ENCODE results near the gene GLYR1. TPM values are rescaled to one million over a fixed set of nuclear protein-coding genes. Genes with fewer than 3 reads are reported as not detected.

GLYR1 gene
- total and polyA plus RNA-seq, 2 donors (not counting 3 experiments of a cell fraction or from before 2014, with no cell fraction given) = 47.9 to 107 TPM

DNA sequence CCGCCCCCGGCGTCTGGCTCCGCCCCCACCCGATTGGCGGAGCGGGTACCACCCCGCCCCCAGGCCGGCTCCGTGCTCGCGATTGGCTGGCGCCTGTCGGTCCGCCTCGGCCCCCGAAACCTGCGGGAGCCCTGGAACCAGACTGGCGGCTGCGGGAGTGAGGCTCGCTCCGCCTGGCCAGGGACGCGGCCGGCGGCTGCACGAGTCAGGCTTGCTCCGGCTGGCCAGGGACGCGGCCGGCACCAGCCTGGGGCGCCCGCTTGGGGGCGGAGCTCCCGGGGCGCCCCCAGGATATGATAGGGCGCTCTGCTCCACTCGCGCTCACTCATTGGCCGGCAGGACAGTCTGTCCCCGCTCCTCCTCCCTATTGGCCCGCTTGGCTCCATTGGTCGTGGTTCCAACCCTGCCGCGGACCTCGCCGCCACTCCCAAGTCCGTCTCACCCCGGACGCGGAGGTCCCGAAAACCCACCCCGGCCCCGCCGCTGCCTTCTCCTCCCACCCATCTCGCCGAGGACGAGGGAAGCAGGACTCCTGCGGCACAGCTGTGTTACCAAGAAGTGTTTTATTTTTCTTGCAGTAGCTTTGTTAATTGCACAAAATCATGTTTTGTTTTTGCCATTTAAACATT is 44.3 kb downstream of the GLYR1 start:
- ChIA-PET POLR2A (interaction anchor here (1.1 to 1.2 kb wide), 2 partner anchors 17 to 34 kb away, joined by 3 read pairs; no protein-coding TSS in a partner anchor), CTCF (interaction anchor here (1.0 to 1.5 kb wide), 4 partner anchors 16 to 155 kb away, joined by 3 to 4 read pairs (median 3); partner anchors contain the start of gene SEC14L5)
- TF ChIP-seq GATA2 (IDR thresholded peaks at IDR 0.05; ENCODE audit: insufficient read depth, insufficient read length, low read depth, low read length) (no peak), JUN (IDR thresholded peaks at IDR 0.05; ENCODE audit: borderline replicate concordance, insufficient read depth, insufficient read length, low read depth) (no peak), EZH2 (IDR thresholded peaks at IDR 0.05; ENCODE audit: borderline replicate concordance, low read depth, low read length, severe bottlenecking) (no peak), POLR2AphosphoS5 (IDR thresholded peaks at IDR 0.05; ENCODE audit: insufficient read depth, low read depth, low read length) (peak; percentile 82), MYC (IDR thresholded peaks at IDR 0.05; ENCODE audit: low read depth, low read length) (no peak), POLR2A (IDR thresholded peaks at IDR 0.05; ENCODE audit: low read depth, low read length) (peak; percentile 26), FOS (IDR thresholded peaks at IDR 0.05; ENCODE audit: borderline replicate concordance, insufficient read depth, low read length) (no peak)
- TF ChIP-seq, protein P1, sequence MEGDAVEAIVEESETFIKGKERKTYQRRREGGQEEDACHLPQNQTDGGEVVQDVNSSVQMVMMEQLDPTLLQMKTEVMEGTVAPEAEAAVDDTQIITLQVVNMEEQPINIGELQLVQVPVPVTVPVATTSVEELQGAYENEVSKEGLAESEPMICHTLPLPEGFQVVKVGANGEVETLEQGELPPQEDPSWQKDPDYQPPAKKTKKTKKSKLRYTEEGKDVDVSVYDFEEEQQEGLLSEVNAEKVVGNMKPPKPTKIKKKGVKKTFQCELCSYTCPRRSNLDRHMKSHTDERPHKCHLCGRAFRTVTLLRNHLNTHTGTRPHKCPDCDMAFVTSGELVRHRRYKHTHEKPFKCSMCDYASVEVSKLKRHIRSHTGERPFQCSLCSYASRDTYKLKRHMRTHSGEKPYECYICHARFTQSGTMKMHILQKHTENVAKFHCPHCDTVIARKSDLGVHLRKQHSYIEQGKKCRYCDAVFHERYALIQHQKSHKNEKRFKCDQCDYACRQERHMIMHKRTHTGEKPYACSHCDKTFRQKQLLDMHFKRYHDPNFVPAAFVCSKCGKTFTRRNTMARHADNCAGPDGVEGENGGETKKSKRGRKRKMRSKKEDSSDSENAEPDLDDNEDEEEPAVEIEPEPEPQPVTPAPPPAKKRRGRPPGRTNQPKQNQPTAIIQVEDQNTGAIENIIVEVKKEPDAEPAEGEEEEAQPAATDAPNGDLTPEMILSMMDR (IDR thresholded peaks at IDR 0.05; ENCODE audit: extremely low read depth in 1 of 2, insufficient read depth in 1 of 2, low read depth in 1 of 2, low read length in 2 of 2) = no peak
- TF ChIP-seq, protein P2, sequence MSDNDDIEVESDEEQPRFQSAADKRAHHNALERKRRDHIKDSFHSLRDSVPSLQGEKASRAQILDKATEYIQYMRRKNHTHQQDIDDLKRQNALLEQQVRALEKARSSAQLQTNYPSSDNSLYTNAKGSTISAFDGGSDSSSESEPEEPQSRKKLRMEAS (IDR thresholded peaks at IDR 0.05; ENCODE audit: insufficient read depth, insufficient read length) = no peak
- no peaks in the 10 kb centered on the region for H4K20me1 ChIP-seq (replicated peaks; ENCODE audit: control insufficient read depth, extremely low read depth, insufficient read depth, low read length)
- H3K27ac ChIP-seq (ENCODE audit: insufficient read depth, low read depth, low read length) = no peak overlapping the region
- H2AFZ ChIP-seq (ENCODE audit: low read depth, low read length) = peak overlapping the region; percentile 96
- H3K27me3 ChIP-seq (ENCODE audit: control insufficient read depth in 2 of 2, insufficient read depth in 2 of 2, low read length in 2 of 2) = no peaks in the 10 kb centered on the region
- peaks cover 7% of the 10 kb centered on the region in 2 experiments for H3K36me3 ChIP-seq (ENCODE audit: control insufficient read depth in 2 of 2, extremely low read depth in 1 of 2, insufficient read depth in 2 of 2, low read length in 2 of 2)
- peak; percentile 91 for DNase-seq (ENCODE audit: low read depth, low spot score)
- dilution Hi-C loops (cut with MboI; ENCODE audit: extremely low pct_ligation_motif_present, low sequenced_read_pairs) = no loop called here
- intact Hi-C loops (cut with micrococcal nuclease) = loop anchor here (1.0 to 2.0 kb wide), 4 partner anchors 34 to 154 kb away; partner anchors contain the start of genes ANKS3, DNAAF8, GLYR1 and UBN1
- peak overlapping the region; percentile 59 to 76 (median 75) for H3K4me3 ChIP-seq (replicated peaks in 1 of 3; ENCODE audit: insufficient read depth in 1 of 3, low read depth in 1 of 3, low read length in 3 of 3)
- peak overlapping the region; percentile 74 for H3K4me2 ChIP-seq (ENCODE audit: insufficient read depth, low read length)
- no peaks in the 10 kb centered on the region for H3K9me1 ChIP-seq (replicated peaks; ENCODE audit: control insufficient read depth, extremely low read depth, insufficient read depth, low read length)
- BruUV-seq (replicated peaks) = no TSS peak
- peak; percentile 89 for FAIRE-seq
- H3K4me1 ChIP-seq (ENCODE audit: control insufficient read depth, extremely low read depth, insufficient read depth, low read length) = peaks cover 7% of the 10 kb centered on the region
- H3K9me3 ChIP-seq (replicated peaks; ENCODE audit: control insufficient read depth, insufficient read depth, low read length) = no peaks in the 10 kb centered on the region
- H3K9ac ChIP-seq (replicated peaks; ENCODE audit: extremely low read depth, insufficient read depth, low read length) = peak overlapping the region; percentile 44
- no peaks in the 10 kb centered on the region for H3K79me2 ChIP-seq (ENCODE audit: control insufficient read depth, insufficient read depth, low read length)

Data from endothelial cell of umbilical vein (primary cell).